Measurements from ENCODE around the gene MYH2.

Gene MYH2

DNA sequence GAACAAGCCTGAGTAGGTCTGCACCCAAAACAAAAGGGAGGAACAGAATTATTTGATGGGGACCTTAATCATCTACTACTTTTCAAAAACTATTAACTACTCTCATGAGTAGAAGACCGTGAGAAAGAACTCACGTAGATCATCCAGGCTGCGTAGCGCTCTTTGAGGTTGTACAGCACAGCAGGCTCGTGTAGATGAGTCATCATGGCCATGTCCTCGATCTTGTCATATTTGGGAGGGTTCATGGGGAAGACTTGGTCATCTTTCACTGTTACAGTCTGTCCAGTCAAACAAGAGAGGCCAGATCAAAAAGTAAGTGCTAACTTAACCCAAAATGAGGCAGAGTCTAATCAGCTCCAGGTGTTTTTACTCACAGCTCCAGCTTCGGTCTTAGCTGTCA lies 33.4 kb downstream of the MYH2 start:
- no peak for DNase-seq (ENCODE audit: low spot score)

DNA sequence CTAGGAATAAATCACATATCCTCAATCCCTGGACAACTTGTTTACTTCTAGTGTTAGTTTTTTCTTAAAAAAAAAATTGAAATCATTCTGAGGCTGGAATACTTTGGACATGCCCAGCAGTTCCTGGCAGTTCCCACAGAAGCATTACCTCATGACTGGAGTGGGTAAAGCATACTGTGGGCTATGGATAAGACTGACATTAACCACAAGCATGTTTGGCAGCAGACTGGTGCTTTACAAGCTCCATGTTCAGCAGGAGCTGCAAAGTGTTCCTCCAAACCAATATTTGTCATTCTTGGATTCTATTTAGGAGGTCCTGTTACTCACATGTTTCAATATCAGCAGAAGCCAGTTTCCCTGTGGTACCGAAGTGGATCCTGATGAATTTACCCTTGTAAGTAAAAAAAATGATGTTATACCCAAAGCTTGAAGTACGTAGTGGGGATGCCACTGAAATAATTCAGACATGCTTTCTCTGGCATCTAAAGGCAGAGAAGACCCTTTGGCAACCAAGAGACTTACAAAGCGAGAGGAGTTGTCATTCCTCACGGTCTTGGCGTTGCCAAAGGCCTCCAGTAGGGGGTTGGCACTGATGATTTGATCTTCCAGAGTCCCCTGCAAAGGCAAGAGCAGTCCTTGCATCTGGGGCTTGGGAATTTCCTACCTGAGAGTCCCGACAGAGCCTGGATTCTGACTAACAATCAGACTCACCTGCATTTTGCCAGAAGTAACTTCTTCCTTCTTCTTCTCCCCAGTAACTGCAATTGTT lies 36.0 kb downstream of the MYH2 start:
- DNase-seq (ENCODE audit: low spot score), result no peak

GRCh38 chr17:10512856-10513255 lies 36.6 kb downstream of the MYH2 start:
- no peak for DNase-seq (ENCODE audit: low spot score)

GRCh38 chr17:10499950-10500349 lies 49.5 kb downstream of the MYH2 start:
- no peak for DNase-seq (ENCODE audit: low spot score)

DNA sequence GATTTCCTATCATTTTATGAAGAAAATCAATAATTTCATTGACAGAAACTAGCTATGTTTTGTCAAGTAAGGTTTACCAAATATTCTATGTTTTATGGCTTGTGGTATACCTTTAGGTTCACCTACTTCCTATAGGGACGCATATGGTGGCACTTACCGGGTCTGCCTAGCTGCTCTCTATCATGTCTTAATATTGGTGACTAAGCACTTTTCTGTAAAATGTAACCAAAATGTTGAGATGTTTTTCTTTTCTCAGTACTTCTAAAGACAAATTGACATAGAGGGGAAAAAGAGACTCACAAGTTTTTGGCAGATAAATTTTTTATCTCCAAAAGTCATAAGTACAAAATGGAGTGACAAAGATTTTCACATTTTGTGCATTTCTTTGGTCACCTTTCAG lies 57.5 kb downstream of the MYH2 start:
- no peak for DNase-seq (ENCODE audit: low spot score)

DNA sequence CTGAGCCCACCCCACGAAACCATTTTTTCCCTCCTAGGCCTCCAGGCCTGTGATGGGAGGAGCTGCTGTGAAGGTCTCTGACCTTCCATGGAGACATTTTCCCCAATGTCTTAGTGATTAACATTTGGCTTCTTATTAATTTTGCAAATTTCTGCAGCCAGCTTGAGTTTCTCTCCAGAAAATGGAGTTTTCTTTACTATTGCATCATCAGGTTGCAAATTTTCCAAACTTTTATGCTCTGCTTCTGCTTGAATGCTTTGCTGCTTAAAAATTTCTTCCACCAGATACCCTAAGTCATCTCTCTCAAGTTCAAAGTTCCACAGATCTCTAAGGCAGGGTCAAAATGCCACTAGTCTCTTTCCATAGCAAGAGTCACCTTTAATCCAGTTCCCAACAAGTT lies 67.2 kb downstream of the MYH2 start:
- no peak for DNase-seq (ENCODE audit: low spot score)

DNA sequence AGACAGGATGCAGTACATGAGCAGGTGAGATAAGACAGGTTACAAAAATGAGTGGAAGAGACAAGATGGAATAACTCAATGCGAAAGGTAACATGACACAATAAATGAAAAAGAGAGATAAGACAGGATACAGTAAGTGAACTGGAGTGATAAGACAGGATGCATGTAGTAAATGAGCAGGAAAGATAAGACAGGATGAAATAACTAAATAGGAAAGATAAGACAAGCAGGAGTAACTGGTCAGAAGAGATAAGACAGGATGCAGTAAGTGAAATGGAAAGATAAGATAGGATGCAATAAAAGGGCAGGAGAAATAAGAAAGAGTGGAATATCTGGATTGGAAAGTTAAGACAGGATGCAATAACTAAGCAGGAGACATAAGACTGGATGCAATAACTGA lies 71.8 kb downstream of the MYH2 start:
- no peak for DNase-seq (ENCODE audit: low spot score)

DNA sequence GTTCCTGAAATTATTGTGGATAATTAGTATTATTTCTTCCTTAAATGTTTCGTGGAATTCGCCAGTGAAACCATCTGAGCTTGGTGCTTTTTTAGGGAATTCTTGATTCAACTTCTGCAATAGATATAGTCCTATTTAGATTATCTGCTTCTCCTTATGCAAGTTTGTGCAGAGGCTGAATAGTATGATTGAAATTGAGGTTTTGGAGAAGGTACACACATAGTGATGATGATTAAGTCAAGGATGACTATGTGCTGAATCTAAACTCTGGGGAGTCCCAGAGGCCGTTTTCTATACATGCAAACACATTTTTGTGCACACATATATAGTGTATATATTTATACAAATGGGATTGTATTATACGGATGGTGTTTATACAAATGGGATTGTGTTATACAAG lies 74.9 kb downstream of the MYH2 start:
- DNase-seq (ENCODE audit: low spot score), result no peak

GRCh38 chr17:10471858-10472257 lies 77.6 kb downstream of the MYH2 start:
- DNase-seq (ENCODE audit: low spot score), result no peak

Measured in activated CD4-positive, alpha-beta T cell treated with anti-CD3 and anti-CD28 coated beads, Interleukin-2, Interleukin-4, amounts not matched to agents 100 ng/mL and 50 ng/mL, durations not matched to agents 16 hours and 8 hours (primary cell).